ENCODE data around the gene BCAS3.
"Not testable (repeated sequence)": the region's sequence is repeated elsewhere in the genome, so short reads cannot be mapped to it uniquely, and the experiment has no call there.

- not testable (repeated sequence) for TF ChIP-seq CTCF (IDR thresholded peaks at IDR 0.05 in 8 of 11, conservative IDR thresholded peaks at IDR 0.05 in 3 of 11); POLR2A (IDR thresholded peaks at IDR 0.05); POLR2AphosphoS5 (IDR thresholded peaks at IDR 0.05)
These were observed 94.0 kb downstream of the BCAS3 start for GRCh38 chr17:60771621-60772020.

Data from spleen (tissue), 7 donors.